ENCODE data around the gene CAPN13. TPM values are rescaled to one million over a fixed set of nuclear protein-coding genes. Genes with fewer than 3 reads are reported as not detected.

CAPN13 gene
- total RNA-seq, 2 donors from 2014 or later = 5.6 to 21.3 TPM

DNA sequence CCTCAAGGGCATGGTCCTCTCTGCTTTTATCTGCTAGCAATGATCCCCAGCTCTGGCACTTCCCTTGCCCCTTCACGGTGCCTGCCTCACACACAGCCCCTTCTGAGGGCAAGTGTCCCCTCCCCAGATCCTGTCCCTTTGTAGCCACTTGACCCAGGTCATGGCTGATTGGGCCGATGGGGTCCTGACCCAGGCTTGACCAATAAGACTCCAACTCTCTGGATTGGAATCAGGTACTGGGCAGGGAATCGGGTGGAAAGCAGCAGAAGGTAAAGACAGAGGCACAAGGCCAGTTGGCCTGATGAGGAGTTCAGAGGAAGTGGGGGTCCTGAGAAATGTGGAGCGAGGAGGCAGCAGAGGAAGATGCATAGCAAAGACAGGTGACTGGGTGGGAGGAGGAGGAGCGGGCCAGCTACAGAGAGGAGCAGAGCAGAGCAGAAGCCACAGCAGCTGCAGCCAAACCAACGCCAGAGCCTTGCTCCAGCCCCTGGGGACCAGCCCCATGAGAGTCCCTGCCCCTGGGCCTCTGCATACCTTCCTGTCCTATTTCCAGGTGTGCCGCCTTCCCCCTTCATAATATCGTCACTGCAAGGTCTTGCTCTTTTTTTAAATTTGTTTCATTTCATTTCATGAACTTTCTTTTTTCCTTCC is 39.1 kb downstream of the CAPN13 start:
- no peak for TF ChIP-seq POLR2A (IDR thresholded peaks at IDR 0.05)
- no peak for TF ChIP-seq CTCF (IDR thresholded peaks at IDR 0.05)
- Histone ChIP-seq H3K27me3 (no peaks in the 10 kb centered on the region), H3K36me3 (replicated peaks in 1 of 2; ENCODE audit: insufficient read depth in 1 of 2, low read depth in 2 of 2) (no peaks in the 10 kb centered on the region), H3K9me3 (no peaks in the 10 kb centered on the region), H3K27ac (no peak overlapping the region), H3K4me3 (no peak overlapping the region), H3K4me1 (no peaks in the 10 kb centered on the region)
- no peak for DNase-seq
- 74 to 78% methylated on average over 8 of the region's 8 CpGs for WGBS, 2 donors
- intact Hi-C loops (cut with DNase I) = no loop called here
- no peak for ATAC-seq

DNA sequence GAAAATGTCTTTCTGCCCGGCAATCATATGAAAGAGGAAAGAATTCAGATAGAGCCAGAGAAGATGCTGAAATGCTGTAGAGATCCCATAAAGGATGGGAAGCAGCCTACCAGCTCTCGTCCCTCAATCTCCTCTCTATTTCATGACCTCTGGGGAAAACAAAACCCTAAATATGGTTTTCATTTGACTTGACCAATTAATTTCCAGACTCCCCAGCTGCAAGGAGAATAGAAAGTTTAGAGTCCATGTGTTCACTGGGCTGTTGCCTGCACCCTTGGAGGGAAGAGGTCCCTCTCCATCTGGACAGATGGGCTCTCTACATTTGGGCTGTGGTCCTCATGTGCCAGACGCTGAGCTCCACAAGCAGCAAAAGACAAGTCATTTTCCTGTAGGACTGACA is 40.6 kb downstream of the CAPN13 start:
- ATAC-seq (no peak), DNase-seq (no peak)
- Histone ChIP-seq H3K27ac (no peak overlapping the region), H3K4me3 (no peak overlapping the region), H3K9me3 (no peaks in the 10 kb centered on the region), H3K4me1 (no peaks in the 10 kb centered on the region), H3K27me3 (no peaks in the 10 kb centered on the region), H3K36me3 (replicated peaks in 1 of 2; ENCODE audit: insufficient read depth in 1 of 2, low read depth in 2 of 2) (no peaks in the 10 kb centered on the region)
- WGBS, 2 donors = 63 to 69% methylated on average over 3 of the region's 3 CpGs
- intact Hi-C loops (cut with DNase I) = no loop called here
- TF ChIP-seq POLR2A (IDR thresholded peaks at IDR 0.05) = no peak
- no peak for TF ChIP-seq CTCF (IDR thresholded peaks at IDR 0.05)

DNA sequence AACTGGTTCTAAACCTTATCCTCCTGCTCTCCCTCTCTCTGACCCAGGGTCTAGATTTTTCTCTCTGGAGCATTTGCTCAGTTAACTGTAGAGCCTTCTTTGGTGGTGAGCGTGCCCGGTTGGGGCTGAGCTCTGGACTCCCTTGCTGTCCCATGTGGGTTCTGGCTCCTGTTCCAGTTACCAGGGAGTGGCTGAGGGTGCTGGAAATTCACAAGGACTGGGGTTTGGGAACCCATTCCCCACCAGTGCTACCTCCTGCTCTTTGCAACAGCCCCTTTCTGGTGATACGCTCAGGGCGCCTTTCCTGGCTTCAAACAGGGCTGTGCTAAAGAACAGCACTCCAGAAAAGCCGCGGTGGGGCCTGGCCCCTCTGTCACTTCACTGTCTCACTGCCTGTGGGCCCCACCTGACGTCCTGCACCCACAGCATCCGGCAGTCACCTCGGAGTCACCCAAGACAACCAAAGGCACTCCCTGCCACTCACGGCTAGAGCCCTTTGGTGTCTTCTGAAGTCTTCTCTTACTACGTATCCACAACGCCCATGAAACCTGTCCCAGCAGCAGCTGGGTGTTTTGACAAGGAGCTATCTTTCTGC is 41.3 kb downstream of the CAPN13 start:
- Histone ChIP-seq H3K4me1 (no peaks in the 10 kb centered on the region), H3K27ac (no peak overlapping the region), H3K27me3 (no peaks in the 10 kb centered on the region), H3K36me3 (replicated peaks in 1 of 2; ENCODE audit: insufficient read depth in 1 of 2, low read depth in 2 of 2) (no peaks in the 10 kb centered on the region), H3K4me3 (no peak overlapping the region), H3K9me3 (no peaks in the 10 kb centered on the region)
- 66 to 76% methylated on average over 10 to 12 of the region's 12 CpGs for WGBS, 2 donors
- TF ChIP-seq POLR2A (IDR thresholded peaks at IDR 0.05) = no peak
- TF ChIP-seq CTCF (IDR thresholded peaks at IDR 0.05) = no peak
- ATAC-seq (no peak), DNase-seq (no peak)
- intact Hi-C loops (cut with DNase I) = no loop called here

DNA sequence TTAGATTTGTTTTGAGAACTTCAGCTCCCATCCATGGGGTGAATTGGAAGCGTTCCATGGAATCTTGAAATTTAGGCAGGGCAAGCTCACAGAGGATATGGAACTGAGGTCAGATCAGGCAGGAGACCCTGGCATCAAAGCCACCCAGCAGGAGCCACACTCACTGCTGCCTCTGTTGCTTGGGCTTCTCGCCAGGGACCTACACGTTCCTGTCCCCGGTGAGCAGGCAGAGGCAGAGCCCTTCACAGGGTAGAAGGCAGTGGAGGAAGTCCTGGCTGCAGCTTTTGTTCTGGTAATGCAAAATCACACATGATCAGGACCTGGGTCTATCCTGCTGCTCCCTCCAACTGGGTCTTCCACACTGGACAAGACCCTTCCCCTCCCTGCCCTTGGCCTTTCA is 42.1 kb downstream of the CAPN13 start:
- intact Hi-C loops (cut with DNase I) = no loop called here
- Histone ChIP-seq H3K27ac (no peak overlapping the region), H3K4me1 (no peaks in the 10 kb centered on the region), H3K36me3 (replicated peaks in 1 of 2; ENCODE audit: insufficient read depth in 1 of 2, low read depth in 2 of 2) (no peaks in the 10 kb centered on the region), H3K9me3 (no peaks in the 10 kb centered on the region), H3K27me3 (no peaks in the 10 kb centered on the region), H3K4me3 (no peak overlapping the region)
- no peak for DNase-seq
- WGBS, 2 donors = 50 to 69% methylated on average over 4 of the region's 4 CpGs
- TF ChIP-seq POLR2A (IDR thresholded peaks at IDR 0.05) (no peak), CTCF (IDR thresholded peaks at IDR 0.05) (no peak)
- no peak for ATAC-seq
